Activated CD4-positive, alpha-beta T cell treated with anti-CD3 and anti-CD28 coated beads, Interleukin-2, amount 10 ng/mL, durations not matched to agents 7 days and 5 days (primary cell): ENCODE results near the gene TIPIN. TPM values are rescaled to one million over a fixed set of nuclear protein-coding genes. Genes with fewer than 3 reads are reported as not detected.
A peak's percentile ranks its signal among the peaks of the same experiment; 100 is the strongest.
"Not testable (repeated sequence)": the region's sequence is repeated elsewhere in the genome, so short reads cannot be mapped to it uniquely, and the experiment has no call there.

ENCODE experiments used
- CTCF ChIA-PET: fragments of 350-600 bp; sonication (Branson Sonifier 250); formaldehyde crosslinking; loops from one replicate; lab custom pipeline; 2021; ENCODE audit warnings: antibody characterized with exemption; lab: Charles Lee
- POLR2A ChIA-PET: fragments of 350-600 bp; sonication (Branson Sonifier 250); formaldehyde crosslinking; loops from one replicate; lab custom pipeline; 2021; ENCODE audit warnings: antibody characterized with exemption; lab: Charles Lee
- DNase-seq: peaks from one replicate; pipeline ENCODE4 v3.0.0-alpha.2; 2020
- H3K27ac Mint-ChIP-seq: one replicate; pipeline ENCODE4 v1.8.0; 2021; ENCODE audit warnings: mild to moderate bottlenecking, moderate library complexity, mixed read lengths
- H3K27me3 Mint-ChIP-seq: one replicate; pipeline ENCODE4 v1.8.0; 2021; ENCODE audit warnings: mixed read lengths
- H3K36me3 Mint-ChIP-seq: one replicate; pipeline ENCODE4 v1.8.0; 2021; ENCODE audit warnings: low read depth, mixed read lengths
- H3K4me1 Mint-ChIP-seq: one replicate; pipeline ENCODE4 v1.8.0; 2021; ENCODE audit warnings: mixed read lengths
- H3K4me3 Mint-ChIP-seq: one replicate; pipeline ENCODE4 v1.8.0; 2021; ENCODE audit warnings: mild to moderate bottlenecking, moderate library complexity, mixed read lengths
- H3K9me3 Mint-ChIP-seq: one replicate; pipeline ENCODE4 v1.8.0; 2021; ENCODE audit warnings: mixed read lengths
- total RNA-seq, 2 experiments: library from RNA; stranded (reverse); gene quantifications; one replicate each; pipeline ENCODE4 v1.2.3, GENCODE V29; 2021

TIPIN gene
- total RNA-seq, 2 experiments from 2014 or later = 25.0 to 28.0 TPM

DNA sequence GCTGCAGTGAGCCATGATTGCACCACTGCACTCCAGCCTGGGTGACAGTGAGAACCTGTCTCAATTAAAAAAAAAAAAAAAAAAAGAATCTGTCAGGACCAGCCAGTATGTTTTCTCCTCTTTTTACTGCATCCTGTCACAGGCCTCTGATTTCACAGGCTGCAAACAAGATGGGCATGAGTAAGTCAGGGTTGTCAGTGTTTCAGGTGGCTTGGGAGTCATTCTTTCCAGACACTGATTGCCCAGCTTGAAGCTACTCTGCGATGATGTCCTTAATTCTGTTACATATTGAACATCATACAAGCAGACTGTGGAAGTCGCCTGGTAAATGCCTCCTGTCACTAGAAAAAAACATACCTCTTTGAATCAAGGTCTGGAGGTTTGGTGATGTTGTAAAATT lies 44.3 kb downstream of the TIPIN start:
- ChIA-PET POLR2A (no interaction called here), CTCF (interaction anchor here (1.6 kb wide), 1 partner anchor 163 kb away, joined by 4 read pairs; no protein-coding TSS in a partner anchor)
- Mint-ChIP-seq H3K27ac (no peak overlapping the region), H3K4me3 (no peak overlapping the region), H3K9me3 (no peaks in the 10 kb centered on the region), H3K36me3 (peaks cover 43% of the 10 kb centered on the region), H3K4me1 (no peaks in the 10 kb centered on the region), H3K27me3 (no peaks in the 10 kb centered on the region)
- no peak for DNase-seq

DNA sequence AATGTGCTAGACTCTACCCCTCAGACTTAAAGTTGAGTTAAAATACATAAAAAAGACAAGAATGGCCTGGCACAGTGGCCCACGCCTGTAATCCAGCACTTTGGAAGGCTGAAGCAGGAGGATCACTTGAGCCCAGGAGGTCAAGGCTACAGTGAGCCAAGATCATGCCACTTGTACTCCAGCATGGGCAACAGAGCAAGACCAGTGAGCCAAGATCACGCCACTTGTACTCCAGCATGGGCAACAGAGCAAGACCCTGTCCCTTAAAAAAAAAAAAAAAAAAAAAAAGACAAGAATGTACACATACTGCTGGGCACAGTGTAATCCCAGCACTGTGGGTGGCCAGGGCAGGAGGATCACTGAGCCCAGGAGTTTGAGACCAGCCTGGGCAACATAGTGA lies 45.7 kb downstream of the TIPIN start:
- Mint-ChIP-seq H3K27ac (no peak overlapping the region), H3K4me1 (no peaks in the 10 kb centered on the region), H3K27me3 (no peaks in the 10 kb centered on the region), H3K4me3 (no peak overlapping the region), H3K36me3 (peaks cover 36% of the 10 kb centered on the region), H3K9me3 (no peaks in the 10 kb centered on the region)
- DNase-seq = no peak
- POLR2A ChIA-PET = no interaction called here
- CTCF ChIA-PET = no interaction called here

DNA sequence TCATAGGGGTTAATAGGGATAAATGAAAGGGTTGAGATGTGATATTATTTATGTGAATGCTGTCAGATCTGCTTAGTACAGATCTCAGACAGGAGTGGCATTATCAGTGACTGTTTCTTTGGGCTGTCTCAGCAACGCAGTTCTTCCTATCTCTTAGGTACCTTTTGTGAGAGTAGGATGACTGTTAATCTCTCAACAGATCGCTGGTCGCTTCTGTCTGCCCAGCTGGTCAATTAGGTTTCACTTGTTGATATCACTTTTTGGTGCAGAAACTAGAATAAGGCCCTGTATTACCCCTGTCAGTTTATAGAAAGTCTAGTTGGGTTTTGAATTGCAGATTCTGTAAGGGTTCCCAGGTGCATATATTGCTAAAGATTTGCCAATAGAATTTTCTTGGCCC lies 46.7 kb downstream of the TIPIN start:
- H3K36me3 Mint-ChIP-seq = peaks cover 32% of the 10 kb centered on the region
- ChIA-PET CTCF (no interaction called here), POLR2A (no interaction called here)
- no peaks in the 10 kb centered on the region for H3K4me1 Mint-ChIP-seq
- DNase-seq = no peak
- H3K4me3 Mint-ChIP-seq = no peak overlapping the region
- H3K27me3 Mint-ChIP-seq = no peaks in the 10 kb centered on the region
- H3K27ac Mint-ChIP-seq = no peak overlapping the region
- H3K9me3 Mint-ChIP-seq = no peaks in the 10 kb centered on the region

DNA sequence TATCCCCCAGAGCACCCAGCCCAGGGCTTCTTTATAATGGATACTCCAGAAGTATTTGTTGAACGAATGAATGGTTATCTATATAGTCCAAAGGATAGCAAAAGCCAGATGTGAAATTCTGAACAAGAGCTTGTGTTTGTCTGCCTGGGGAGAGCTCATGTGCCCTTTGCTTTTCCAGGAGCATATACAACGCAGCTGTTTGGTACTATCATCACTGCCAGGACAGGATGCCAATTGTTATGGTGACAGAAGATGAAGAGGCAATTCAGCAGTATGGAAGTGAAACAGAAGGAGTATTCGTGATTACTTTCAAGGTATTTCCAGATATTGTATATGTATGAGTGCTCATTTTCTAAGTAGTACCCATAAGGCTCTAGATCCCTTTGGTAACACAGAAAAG lies 48.0 kb downstream of the TIPIN start:
- Mint-ChIP-seq H3K27ac (no peak overlapping the region), H3K4me3 (no peak overlapping the region), H3K36me3 (peaks cover 29% of the 10 kb centered on the region), H3K27me3 (no peaks in the 10 kb centered on the region), H3K9me3 (no peaks in the 10 kb centered on the region), H3K4me1 (no peaks in the 10 kb centered on the region)
- POLR2A ChIA-PET = no interaction called here
- CTCF ChIA-PET = interaction anchor here (0.6 to 0.9 kb wide), 2 partner anchors 20 to 1375 kb away, joined by 3 to 4 read pairs; no protein-coding TSS in a partner anchor
- DNase-seq = no peak

DNA sequence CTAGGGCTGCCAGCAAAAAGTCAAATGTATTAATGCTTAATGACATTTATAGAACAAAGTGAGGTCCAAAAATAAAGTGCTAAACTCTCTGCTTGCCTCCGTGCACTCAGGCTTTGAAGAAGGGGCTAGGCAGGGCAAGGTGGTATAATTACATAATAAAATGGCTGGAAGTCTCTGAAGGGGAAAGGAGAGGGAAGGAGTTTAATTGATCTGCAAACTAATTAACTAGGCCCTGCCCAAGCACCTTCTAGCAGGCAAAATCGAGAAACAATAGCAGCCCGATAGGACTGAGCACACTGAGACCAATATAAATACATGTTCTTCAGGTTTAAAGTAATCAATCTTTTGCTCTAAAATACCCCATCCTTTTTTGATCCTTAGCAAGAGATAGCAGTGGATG lies 50.1 kb downstream of the TIPIN start:
- POLR2A ChIA-PET = no interaction called here
- Mint-ChIP-seq H3K27me3 (no peaks in the 10 kb centered on the region), H3K4me1 (peaks cover 1% of the 10 kb centered on the region), H3K27ac (no peak overlapping the region), H3K9me3 (no peaks in the 10 kb centered on the region), H3K36me3 (peaks cover 24% of the 10 kb centered on the region), H3K4me3 (no peak overlapping the region)
- CTCF ChIA-PET = no interaction called here
- DNase-seq = no peak

DNA sequence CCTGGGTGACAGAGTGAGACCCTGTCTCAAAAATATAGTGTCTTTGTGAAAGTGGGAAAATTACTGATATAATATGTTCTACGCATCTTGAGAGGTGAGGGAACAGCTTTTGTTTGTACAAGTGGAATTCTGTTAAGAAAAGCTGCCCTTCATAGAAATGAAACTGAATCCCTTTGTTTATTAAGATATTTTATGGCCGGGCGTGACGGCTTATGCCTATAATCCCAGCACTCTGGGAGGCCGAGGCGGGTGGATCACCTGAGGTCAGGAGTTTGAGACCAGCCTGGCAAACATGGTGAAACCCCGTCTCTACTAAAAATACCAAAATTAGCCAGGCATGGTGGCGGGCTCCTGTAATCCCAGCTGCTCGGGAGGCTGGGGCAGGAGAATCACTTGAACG lies 52.1 kb downstream of the TIPIN start:
- H3K36me3 Mint-ChIP-seq = peaks cover 21% of the 10 kb centered on the region
- H3K4me3 Mint-ChIP-seq, H3K9me3 Mint-ChIP-seq, H3K4me1 Mint-ChIP-seq, CTCF ChIA-PET, H3K27ac Mint-ChIP-seq, POLR2A ChIA-PET, H3K27me3 Mint-ChIP-seq, DNase-seq: not testable (repeated sequence)

DNA sequence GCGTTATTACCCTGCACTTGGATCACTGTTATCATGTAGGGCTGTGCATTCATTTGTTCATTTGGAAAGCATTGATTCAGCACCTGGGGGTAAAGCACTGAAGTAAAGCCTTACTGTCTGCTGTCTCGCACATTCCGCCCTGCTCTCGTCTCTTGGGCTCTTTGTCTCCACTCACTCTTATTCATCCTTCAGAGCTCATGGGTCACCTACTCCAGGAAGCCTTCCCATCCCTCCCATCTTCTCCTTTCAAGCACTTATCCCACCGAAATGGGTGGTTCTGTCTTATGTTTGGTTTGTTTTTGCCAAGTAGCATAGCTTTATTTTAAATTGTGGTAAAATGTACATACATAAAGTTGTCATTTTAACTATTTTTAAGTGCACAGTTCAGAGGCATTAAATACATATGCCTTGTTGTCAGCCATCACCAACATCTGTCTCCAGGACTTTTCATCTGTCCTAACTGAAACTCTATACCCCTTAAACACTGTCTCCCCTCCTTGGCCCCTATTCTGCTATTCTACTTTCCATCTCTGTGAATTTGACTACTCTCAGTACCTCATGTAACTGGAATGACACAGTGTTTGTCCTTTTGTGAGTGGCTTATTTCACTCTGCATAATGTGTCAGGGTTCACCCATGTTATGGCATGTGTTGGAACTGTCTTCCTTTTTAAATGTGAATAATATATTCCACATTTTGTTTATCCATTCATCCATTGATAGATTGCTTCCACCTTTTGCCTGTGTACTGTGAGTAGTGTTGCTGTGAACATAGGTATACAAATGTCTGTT lies 53.8 kb downstream of the TIPIN start:
- H3K27me3 Mint-ChIP-seq = no peaks in the 10 kb centered on the region
- DNase-seq = no peak
- peaks cover 11% of the 10 kb centered on the region for H3K36me3 Mint-ChIP-seq
- no peak overlapping the region for H3K4me3 Mint-ChIP-seq
- ChIA-PET CTCF (interaction anchor here (1.4 kb wide), 1 partner anchor 9 kb away, joined by 5 read pairs; the partner anchor contains the start of gene DIS3L), POLR2A (no interaction called here)
- no peak overlapping the region for H3K27ac Mint-ChIP-seq
- no peaks in the 10 kb centered on the region for H3K9me3 Mint-ChIP-seq
- peaks cover 1% of the 10 kb centered on the region for H3K4me1 Mint-ChIP-seq

DNA sequence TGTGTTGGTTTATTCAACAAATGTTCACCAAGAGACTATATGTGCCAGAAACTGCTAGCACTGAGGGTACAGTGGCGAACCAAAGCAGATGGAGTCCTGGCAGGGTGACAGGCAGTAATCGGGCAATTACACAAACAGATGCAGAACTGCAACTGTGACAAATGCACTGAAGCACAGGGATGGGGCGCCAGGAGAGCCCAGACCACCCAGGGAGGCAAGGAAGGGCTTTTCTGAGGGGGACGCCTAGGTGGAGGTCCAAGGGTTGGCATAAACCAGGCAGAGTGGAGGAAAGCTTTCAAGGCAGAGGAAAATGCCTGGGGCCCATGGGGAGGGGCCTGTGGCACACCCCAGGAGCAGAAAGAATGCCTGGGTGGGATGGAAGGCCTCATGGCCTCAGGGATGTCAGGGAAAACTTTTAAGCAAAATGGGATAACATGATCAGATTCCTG lies 57.7 kb downstream of the TIPIN start:
- ChIA-PET POLR2A (no interaction called here), CTCF (interaction anchor here (0.5 kb wide), 1 partner anchor 80 kb away, joined by 3 read pairs; no protein-coding TSS in a partner anchor)
- Mint-ChIP-seq H3K27ac (no peak overlapping the region), H3K4me3 (no peak overlapping the region), H3K9me3 (no peaks in the 10 kb centered on the region), H3K36me3 (peaks cover 16% of the 10 kb centered on the region), H3K27me3 (no peaks in the 10 kb centered on the region), H3K4me1 (peaks cover 26% of the 10 kb centered on the region)
- DNase-seq = no peak

DNA sequence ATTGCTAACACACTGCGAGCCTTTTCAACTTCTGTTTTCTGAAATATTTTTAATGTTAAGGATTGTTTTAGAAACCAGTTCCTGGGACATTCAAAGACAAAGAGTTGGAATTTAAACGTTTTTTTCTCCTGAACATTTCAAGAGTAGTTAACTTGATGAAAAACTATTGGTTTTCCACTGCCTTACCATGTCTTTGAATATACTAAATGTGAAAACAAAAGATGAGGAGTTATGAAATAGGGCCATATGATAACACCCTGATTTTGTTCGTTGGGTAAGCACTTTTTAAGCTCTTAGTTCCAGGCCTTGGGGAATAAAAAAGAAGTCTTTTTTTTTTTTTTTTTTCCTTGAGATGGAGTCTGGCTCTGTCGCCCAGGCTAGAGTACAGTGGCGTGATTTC lies 60.3 kb downstream of the TIPIN start:
- no peak overlapping the region for H3K4me3 Mint-ChIP-seq
- no peak overlapping the region for H3K27ac Mint-ChIP-seq
- no peaks in the 10 kb centered on the region for H3K27me3 Mint-ChIP-seq
- DNase-seq = no peak
- ChIA-PET POLR2A (interaction anchor here (0.6 kb wide), 1 partner anchor 41 kb away, joined by 8 read pairs; no protein-coding TSS in a partner anchor), CTCF (interaction anchor here (0.6 kb wide), 2 partner anchors 53 to 1291 kb away, joined by 3 to 5 read pairs; no protein-coding TSS in a partner anchor)
- no peaks in the 10 kb centered on the region for H3K9me3 Mint-ChIP-seq
- peaks cover 13% of the 10 kb centered on the region for H3K36me3 Mint-ChIP-seq
- H3K4me1 Mint-ChIP-seq = peaks cover 38% of the 10 kb centered on the region

DNA sequence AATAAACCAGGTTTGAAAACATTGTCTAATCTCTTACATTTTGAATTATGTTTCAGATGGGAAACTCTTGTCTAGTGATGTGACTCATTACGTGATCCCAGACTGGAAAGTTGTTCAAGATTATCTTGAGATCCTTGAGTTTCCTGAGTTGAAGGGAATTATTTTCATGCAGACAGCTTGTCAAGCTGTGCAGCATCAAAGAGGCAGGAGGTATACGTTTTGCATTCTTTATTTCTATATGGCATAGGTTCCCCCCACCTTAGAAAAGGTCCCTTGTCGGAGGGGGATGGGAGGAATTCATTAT lies 61.6 kb downstream of the TIPIN start:
- H3K36me3 Mint-ChIP-seq = peaks cover 8% of the 10 kb centered on the region
- ChIA-PET CTCF (interaction anchor here (0.6 to 1.0 kb wide), 4 partner anchors 161 to 1454 kb away, joined by 3 to 4 read pairs (median 4); no protein-coding TSS in a partner anchor), POLR2A (interaction anchor here (1.2 kb wide), 1 partner anchor 91 kb away, joined by 6 read pairs; no protein-coding TSS in a partner anchor)
- H3K27ac Mint-ChIP-seq = peak overlapping the region; percentile 95
- H3K9me3 Mint-ChIP-seq = no peaks in the 10 kb centered on the region
- peaks cover 49% of the 10 kb centered on the region for H3K4me1 Mint-ChIP-seq
- no peaks in the 10 kb centered on the region for H3K27me3 Mint-ChIP-seq
- H3K4me3 Mint-ChIP-seq = peak overlapping the region; percentile 85
- DNase-seq = no peak

DNA sequence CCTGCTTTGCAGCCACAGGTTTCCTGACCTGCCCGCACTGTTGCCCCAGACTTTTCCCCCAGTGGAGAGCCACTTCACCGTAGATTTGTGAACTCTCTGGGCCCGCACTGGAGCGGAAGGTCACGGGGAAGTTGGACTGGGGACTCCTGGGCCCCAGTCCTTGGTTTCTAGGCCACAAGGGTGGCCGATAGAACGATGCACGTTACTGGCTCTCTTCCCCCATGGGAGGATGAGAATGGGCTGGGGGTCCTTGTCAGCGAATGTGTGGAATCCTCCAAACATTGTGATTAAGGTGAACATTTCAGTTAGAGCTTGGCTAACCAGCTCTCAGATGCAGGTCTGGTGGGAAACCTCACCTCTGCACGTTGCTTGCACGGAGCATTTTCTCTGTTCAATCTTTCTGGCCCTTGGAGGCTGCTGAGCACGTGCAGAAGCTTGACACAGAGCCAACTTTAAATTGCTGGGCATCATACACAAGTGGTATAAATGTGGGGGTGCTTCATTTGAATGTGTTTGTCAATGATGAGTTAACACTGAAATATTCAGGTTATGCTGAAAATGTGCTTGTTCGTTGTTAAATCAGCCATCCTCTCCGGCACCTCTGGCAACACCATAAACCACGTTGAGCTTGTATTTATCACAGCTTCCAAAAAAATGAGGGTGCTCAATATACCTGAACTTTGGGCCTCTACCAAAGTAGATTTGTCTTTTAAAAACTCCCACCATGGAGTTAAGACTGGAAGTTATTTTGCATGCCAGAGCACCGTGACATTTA lies 62.1 kb downstream of the TIPIN start:
- ChIA-PET CTCF (interaction anchor here (0.6 to 1.6 kb wide), 6 partner anchors 8 to 205 kb away, joined by 3 to 5 read pairs (median 4); no protein-coding TSS in a partner anchor), POLR2A (interaction anchor here (1.2 kb wide), 1 partner anchor 92 kb away, joined by 6 read pairs; no protein-coding TSS in a partner anchor)
- Mint-ChIP-seq H3K27ac (peak overlapping the region; percentile 95), H3K27me3 (no peaks in the 10 kb centered on the region), H3K4me3 (peak overlapping the region; percentile 85), H3K36me3 (peaks cover 8% of the 10 kb centered on the region), H3K4me1 (peaks cover 49% of the 10 kb centered on the region), H3K9me3 (no peaks in the 10 kb centered on the region)
- peak; percentile 31 for DNase-seq

DNA sequence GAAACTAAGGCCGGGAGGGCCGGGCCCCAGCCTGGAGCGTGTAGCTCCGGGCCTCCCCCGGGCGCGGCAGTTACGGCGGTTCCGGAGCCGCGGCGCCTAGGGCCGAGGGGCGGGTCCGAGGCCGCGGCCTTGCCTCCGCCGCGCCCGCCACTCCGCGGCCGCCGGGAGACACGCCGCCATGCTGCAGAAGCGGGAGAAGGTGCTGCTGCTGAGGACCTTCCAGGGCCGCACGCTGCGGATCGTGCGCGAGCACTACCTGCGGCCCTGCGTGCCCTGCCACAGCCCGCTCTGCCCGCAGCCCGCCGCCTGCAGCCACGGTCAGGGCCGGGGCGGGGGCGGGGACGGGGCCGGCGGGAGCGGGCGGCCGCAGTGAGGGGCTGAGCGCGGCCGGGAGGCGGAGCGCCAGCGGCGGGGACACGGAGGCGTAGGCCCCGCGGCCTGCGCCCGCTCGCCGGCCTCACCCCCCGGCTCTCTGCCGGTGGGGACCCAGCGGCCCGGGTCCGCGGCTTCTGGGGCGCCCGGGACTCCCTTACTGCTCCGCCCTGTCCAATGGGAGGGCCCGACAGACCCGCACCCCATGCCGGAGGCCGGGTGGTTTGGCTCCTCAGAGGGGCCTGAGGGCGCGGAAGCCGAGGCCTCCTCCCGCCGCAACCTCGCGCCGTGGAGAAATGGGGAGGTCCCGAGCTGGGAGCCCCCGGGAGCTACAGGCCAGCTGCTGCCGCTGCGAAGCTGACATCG lies 62.9 kb downstream of the TIPIN start, which contains the start of gene DIS3L:
Gene DIS3L (plus strand): TSS at position 150 of the 738 bp plus-strand sequence. CDS start 29 bp downstream, at position 179.
- Mint-ChIP-seq H3K9me3 (no peaks in the 10 kb centered on the region), H3K27me3 (peaks cover 2% of the 10 kb centered on the region), H3K27ac (peak within 1 kb of the TSS; percentile 95), H3K36me3 (peaks cover 8% of the 10 kb centered on the region), H3K4me1 (peaks cover 49% of the 10 kb centered on the region), H3K4me3 (peak within 1 kb of the TSS; percentile 85)
- POLR2A ChIA-PET = interaction anchor here (1.2 kb wide), 1 partner anchor 93 kb away, joined by 6 read pairs; no protein-coding TSS in a partner anchor
- CTCF ChIA-PET = interaction anchor here (1.2 to 1.6 kb wide), 3 partner anchors 9 to 205 kb away, joined by 4 to 5 read pairs (median 4); no protein-coding TSS in a partner anchor
- DNase-seq = peak; percentile 62
